Activated B cell treated with CpG ODN at 0.5 μM for 24 hours (primary cell): ENCODE measurements around the gene CYP1A2. TPM values are rescaled to one million over a fixed set of nuclear protein-coding genes. Genes with fewer than 3 reads are reported as not detected.

Experiments
- ATAC-seq: fragments of 200-7000 bp; cut with Tn5 transposase; one replicate; pipeline ENCODE4 v1.10.0; 2021; ENCODE audit warnings: low read depth, mild to moderate bottlenecking, moderate library complexity
- CTCF ChIA-PET: fragments of 350-600 bp; sonication (Branson Sonifier 250); formaldehyde crosslinking; loops from one replicate; lab custom pipeline; 2021; ENCODE audit warnings: antibody characterized with exemption; lab: Charles Lee
- POLR2A ChIA-PET: fragments of 350-600 bp; sonication (Branson Sonifier 250); formaldehyde crosslinking; loops from one replicate; lab custom pipeline; 2021; ENCODE audit warnings: antibody characterized with exemption; lab: Charles Lee
- DNase-seq: peaks from one replicate; pipeline ENCODE4 v3.0.0; 2022
- H3K27ac Mint-ChIP-seq: one replicate; pipeline ENCODE4 v1.8.0; 2020; ENCODE audit warnings: mixed read lengths
- H3K27me3 Mint-ChIP-seq: one replicate; pipeline ENCODE4 v1.8.0; 2021; ENCODE audit warnings: mixed read lengths
- H3K36me3 Mint-ChIP-seq: one replicate; pipeline ENCODE4 v1.8.0; 2021; ENCODE audit warnings: low read depth, mixed read lengths
- H3K4me1 Mint-ChIP-seq: one replicate; pipeline ENCODE4 v1.8.0; 2021; ENCODE audit warnings: mixed read lengths
- H3K4me3 Mint-ChIP-seq: one replicate; pipeline ENCODE4 v1.8.0; 2020; ENCODE audit warnings: mild to moderate bottlenecking, mixed read lengths
- H3K9me3 Mint-ChIP-seq: one replicate; pipeline ENCODE4 v1.8.0; 2020; ENCODE audit warnings: mixed read lengths
- CTCF ChIP-seq: fragments of 200-600 bp; IDR thresholded peaks from one replicate; pipeline ENCODE4 v1.8.0; 2022; ENCODE audit warnings: antibody characterized with exemption, mild to moderate bottlenecking
- intact Hi-C: fragments of 100-400 bp; cut with micrococcal nuclease; formaldehyde crosslinking; loops from one replicate; pipeline ENCODE4 v1.15.1; 2024
- total RNA-seq: library from RNA; stranded (reverse); gene quantifications from 2 replicates; pipeline ENCODE4 v1.2.3, GENCODE V29; 2022

The CYP1A2 gene
- total RNA-seq, 1 donor from 2014 or later, result 0.16 TPM

- no peaks in the 10 kb centered on the region for H3K9me3 Mint-ChIP-seq
- POLR2A ChIA-PET, result interaction anchor here (0.7 to 32.5 kb wide), 26 partner anchors 5 to 666 kb away, joined by 3 to 2569 read pairs (median 4); partner anchors contain the start of genes CLK3, COX5A, CSK and CYP1A1
- no peak for DNase-seq
- peak; percentile 5 for ATAC-seq
- H3K36me3 Mint-ChIP-seq, result peaks cover 73% of the 10 kb centered on the region
- TF ChIP-seq CTCF, result no peak
- peaks cover 97% of the 10 kb centered on the region for H3K4me1 Mint-ChIP-seq
- intact Hi-C loops, result loop anchor here (1.0 to 5.0 kb wide), 5 partner anchors 12 to 664 kb away; partner anchors contain the start of genes ARID3B, NEIL1 and SIN3A
- H3K4me3 Mint-ChIP-seq, result peak overlapping the region; percentile 89
- peak overlapping the region; percentile 99 for H3K27ac Mint-ChIP-seq
- H3K27me3 Mint-ChIP-seq, result no peaks in the 10 kb centered on the region
- CTCF ChIA-PET, result interaction anchor here (1.0 to 26.2 kb wide), 6 partner anchors 10 to 403 kb away, joined by 3 to 1146 read pairs (median 6); partner anchors contain the start of gene CSK
These were observed 39.5 kb downstream of the CYP1A2 start for GRCh38 chr15:74788042-74788682.

- no peaks in the 10 kb centered on the region for H3K9me3 Mint-ChIP-seq
- intact Hi-C loops, result loop anchor here (1.0 to 5.0 kb wide), 5 partner anchors 12 to 664 kb away; partner anchors contain the start of genes ARID3B, NEIL1 and SIN3A
- ATAC-seq, result peak; percentile 29
- peak overlapping the region; percentile 99 for H3K27ac Mint-ChIP-seq
- DNase-seq, result peak; percentile 63
- H3K27me3 Mint-ChIP-seq, result no peaks in the 10 kb centered on the region
- peak overlapping the region; percentile 89 for H3K4me3 Mint-ChIP-seq
- peaks cover 71% of the 10 kb centered on the region for H3K36me3 Mint-ChIP-seq
- ChIA-PET CTCF (interaction anchor here (1.0 to 26.2 kb wide), 6 partner anchors 10 to 403 kb away, joined by 3 to 1146 read pairs (median 4); partner anchors contain the start of gene CSK), POLR2A (interaction anchor here (0.7 to 32.5 kb wide), 16 partner anchors 4 to 852 kb away, joined by 3 to 2569 read pairs (median 7); partner anchors contain the start of genes CLK3, CSK, CYP1A1 and SIN3A)
- TF ChIP-seq CTCF, result no peak
- peaks cover 99% of the 10 kb centered on the region for H3K4me1 Mint-ChIP-seq
These were observed 40.1 kb downstream of the CYP1A2 start for GRCh38 chr15:74788683-74789151.

GRCh38 chr15:74789171-74789631 lies 40.6 kb downstream of the CYP1A2 start:
- DNase-seq (no peak), ATAC-seq (peak; percentile 12)
- no peak for TF ChIP-seq CTCF
- Mint-ChIP-seq H3K4me3 (peak overlapping the region; percentile 89), H3K9me3 (no peaks in the 10 kb centered on the region), H3K27me3 (no peaks in the 10 kb centered on the region), H3K4me1 (peaks cover 97% of the 10 kb centered on the region), H3K27ac (peak overlapping the region; percentile 99), H3K36me3 (peaks cover 69% of the 10 kb centered on the region)
- CTCF ChIA-PET, result interaction anchor here (1.2 to 26.2 kb wide), 3 partner anchors 9 to 159 kb away, joined by 3 to 1146 read pairs (median 134); partner anchors contain the start of gene CSK
- POLR2A ChIA-PET, result interaction anchor here (0.6 to 32.5 kb wide), 11 partner anchors 4 to 851 kb away, joined by 3 to 2569 read pairs (median 7); partner anchors contain the start of genes CSK and SIN3A
- intact Hi-C loops, result loop anchor here (2.0 to 5.0 kb wide), 4 partner anchors 247 to 663 kb away; partner anchors contain the start of genes ARID3B, NEIL1 and SIN3A

DNA sequence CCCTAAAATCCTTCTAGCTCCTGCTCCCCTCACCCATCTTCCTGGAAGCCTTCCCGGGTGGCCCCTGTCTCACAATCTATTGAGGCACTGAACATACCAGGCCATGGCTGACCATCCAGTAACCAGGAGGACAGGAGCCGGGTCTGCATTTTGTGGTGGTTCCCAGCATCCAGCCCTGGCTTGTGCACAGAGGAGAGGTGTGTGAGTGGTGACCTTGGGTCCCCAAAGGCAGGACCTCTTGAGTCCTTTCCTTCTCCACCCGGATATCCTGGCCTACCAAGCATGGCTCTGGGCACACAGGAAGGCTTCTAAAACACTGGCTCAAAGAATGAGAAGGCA lies 41.1 kb downstream of the CYP1A2 start:
- no peak for TF ChIP-seq CTCF
- ChIA-PET CTCF (interaction anchor here (1.2 to 26.2 kb wide), 5 partner anchors 9 to 159 kb away, joined by 3 to 1146 read pairs (median 5); partner anchors contain the start of genes CSK and FAM219B), POLR2A (interaction anchor here (0.6 to 32.5 kb wide), 12 partner anchors 3 to 851 kb away, joined by 3 to 2569 read pairs (median 6); partner anchors contain the start of genes CSK, PPCDC and SIN3A)
- Mint-ChIP-seq H3K4me1 (peaks cover 97% of the 10 kb centered on the region), H3K27ac (peak overlapping the region; percentile 99), H3K27me3 (no peaks in the 10 kb centered on the region), H3K4me3 (peak overlapping the region; percentile 89), H3K9me3 (no peaks in the 10 kb centered on the region), H3K36me3 (peaks cover 67% of the 10 kb centered on the region)
- intact Hi-C loops, result loop anchor here (2.0 to 5.0 kb wide), 4 partner anchors 247 to 663 kb away; partner anchors contain the start of genes ARID3B, NEIL1 and SIN3A
- ATAC-seq (no peak), DNase-seq (no peak)
